WTC11 (cell line): ENCODE data around the gene RPL7L1. TPM values are rescaled to one million over a fixed set of nuclear protein-coding genes. Genes with fewer than 3 reads are reported as not detected.

ENCODE experiments used
- ATAC-seq: fragments of 200-7000 bp; cut with Tn5 transposase; 2 replicates; pipeline ENCODE4 v1.10.0; 2021; ENCODE audit warnings: mild to moderate bottlenecking, moderate library complexity
- CTCF ChIA-PET: fragments of 300-600 bp; sonication (Branson Sonifier 250); formaldehyde crosslinking; loops from one replicate; lab custom pipeline; 2021; ENCODE audit warnings: antibody characterized with exemption; lab: Charles Lee
- POLR2A ChIA-PET: fragments of 350-600 bp; sonication (Branson Sonifier 250); formaldehyde crosslinking; loops from one replicate; lab custom pipeline; 2021; ENCODE audit warnings: antibody characterized with exemption; lab: Charles Lee
- DNase-seq: peaks from one replicate; pipeline ENCODE4 v3.0.0; 2021; ENCODE audit warnings: low spot score
- H3K27ac Mint-ChIP-seq: 2 replicates; pipeline ENCODE4 v1.8.0; 2021; ENCODE audit warnings: mixed read lengths
- H3K27me3 Mint-ChIP-seq: 2 replicates; pipeline ENCODE4 v1.8.0; 2021; ENCODE audit warnings: low read depth, mild to moderate bottlenecking, moderate library complexity, mixed read lengths
- H3K36me3 Mint-ChIP-seq: 2 replicates; pipeline ENCODE4 v1.8.0; 2021; ENCODE audit warnings: mixed read lengths
- H3K4me1 Mint-ChIP-seq: 2 replicates; pipeline ENCODE4 v1.8.0; 2022; ENCODE audit warnings: mixed read lengths
- H3K4me3 Mint-ChIP-seq: 2 replicates; pipeline ENCODE4 v1.8.0; 2021; ENCODE audit warnings: mild to moderate bottlenecking, moderate library complexity, mixed read lengths
- H3K9me3 Mint-ChIP-seq: 2 replicates; pipeline ENCODE4 v1.8.0; 2021; ENCODE audit warnings: mixed read lengths
- E2F5 ChIP-seq: sonication (generic); formaldehyde crosslinking; IDR thresholded peaks from 2 replicates; pipeline ENCODE4 v1.8.1; 2022; ENCODE audit warnings: mild to moderate bottlenecking, moderate library complexity, missing genetic modification reagents
- ELF4 ChIP-seq: sonication (generic); formaldehyde crosslinking; IDR thresholded peaks from 2 replicates; pipeline ENCODE4 v1.8.1; 2022; ENCODE audit warnings: low read depth, mild to moderate bottlenecking, moderate library complexity, missing genetic modification reagents
- FOXK1 ChIP-seq: sonication (generic); formaldehyde crosslinking; IDR thresholded peaks from 2 replicates; pipeline ENCODE4 v1.8.0; 2022; ENCODE audit warnings: mild to moderate bottlenecking, moderate library complexity, missing genetic modification reagents
- IRF1 ChIP-seq: sonication (generic); formaldehyde crosslinking; IDR thresholded peaks from 2 replicates; pipeline ENCODE4 v1.8.0; 2023; ENCODE audit warnings: missing genetic modification reagents
- JUN ChIP-seq: sonication (generic); formaldehyde crosslinking; IDR thresholded peaks from 2 replicates; pipeline ENCODE4 v1.8.0; 2023; ENCODE audit warnings: mild to moderate bottlenecking, missing genetic modification reagents
- MXD4 ChIP-seq: fragments of 250-450 bp; sonication (Bioruptor Pico); IDR thresholded peaks from 2 replicates; pipeline ENCODE4 v1.8.0; 2021; ENCODE audit warnings: mild to moderate bottlenecking, moderate library complexity, borderline replicate concordance
- NFYB ChIP-seq: sonication (generic); formaldehyde crosslinking; conservative IDR thresholded peaks from 2 replicates; pipeline ENCODE4 v1.8.0; 2022; ENCODE audit warnings: low read depth, missing genetic modification reagents
- OVOL2 ChIP-seq: fragments of 250-450 bp; sonication (Bioruptor Pico); IDR thresholded peaks from 2 replicates; pipeline ENCODE4 v1.9.0; 2021; ENCODE audit warnings: mild to moderate bottlenecking, borderline replicate concordance
- PREB ChIP-seq: sonication (generic); formaldehyde crosslinking; IDR thresholded peaks from 2 replicates; pipeline ENCODE4 v1.8.1; 2022; ENCODE audit warnings: mild to moderate bottlenecking, missing genetic modification reagents, moderate library complexity, borderline replicate concordance
- PRRX2 ChIP-seq: fragments of 250-450 bp; sonication (Bioruptor Pico); IDR thresholded peaks from 2 replicates; pipeline ENCODE4 v1.8.0; 2021; ENCODE audit warnings: mild to moderate bottlenecking
- STAT6 ChIP-seq: sonication (generic); formaldehyde crosslinking; conservative IDR thresholded peaks from 2 replicates; pipeline ENCODE4 v1.8.1; 2023; ENCODE audit warnings: mild to moderate bottlenecking, low read depth, missing genetic modification reagents, moderate library complexity
- TEAD1 ChIP-seq: sonication (generic); formaldehyde crosslinking; IDR thresholded peaks from 2 replicates; pipeline ENCODE4 v1.8.0; 2022; ENCODE audit warnings: mild to moderate bottlenecking, missing genetic modification reagents
- ZMAT4 ChIP-seq: fragments of 250-450 bp; sonication (Bioruptor Pico); IDR thresholded peaks from 2 replicates; pipeline ENCODE4 v1.9.0; 2021; ENCODE audit warnings: mild to moderate bottlenecking
- ZNF281 ChIP-seq: sonication (generic); formaldehyde crosslinking; IDR thresholded peaks from 2 replicates; pipeline ENCODE4 v1.8.0; 2023; ENCODE audit warnings: mild to moderate bottlenecking, missing genetic modification reagents
- ZSCAN18 ChIP-seq: fragments of 250-450 bp; sonication (Bioruptor Pico); IDR thresholded peaks from 2 replicates; pipeline ENCODE4 v2.1.2; 2022; ENCODE audit warnings: mild to moderate bottlenecking, moderate library complexity
- total RNA-seq: library from RNA; stranded (reverse); gene quantifications from 3 replicates; pipeline ENCODE4 v1.2.3, GENCODE V29; 2021

Gene RPL7L1
- total RNA-seq, 1 experiment from 2014 or later = 107 TPM

- CTCF ChIA-PET = no interaction called here
- H3K27me3 Mint-ChIP-seq = no peaks in the 10 kb centered on the region
- DNase-seq = no peak
- H3K9me3 Mint-ChIP-seq = no peaks in the 10 kb centered on the region
- no peak overlapping the region; the same call in 1 of the 2 replicates for H3K27ac Mint-ChIP-seq
- no peak for TF ChIP-seq TEAD1 (CRISPR knock-in tag)
- no peak for TF ChIP-seq E2F5
- TF ChIP-seq PREB (CRISPR knock-in tag) = no peak
- TF ChIP-seq, all 79 proteins: peak for 0
- H3K4me1 Mint-ChIP-seq = no peaks in the 10 kb centered on the region
- no peak overlapping the region for H3K4me3 Mint-ChIP-seq
- ATAC-seq = no peak
- POLR2A ChIA-PET = no interaction called here
- peaks cover 45% of the 10 kb centered on the region for H3K36me3 Mint-ChIP-seq
Measured at GRCh38 chr6:42860481-42860880, 18.9 kb upstream of the RPL7L1 start.

- Mint-ChIP-seq H3K27ac (peak overlapping the region; percentile 33; the same call in 1 of the 2 replicates), H3K36me3 (peaks cover 36% of the 10 kb centered on the region), H3K27me3 (no peaks in the 10 kb centered on the region), H3K4me3 (no peak overlapping the region), H3K9me3 (no peaks in the 10 kb centered on the region), H3K4me1 (no peaks in the 10 kb centered on the region)
- TF ChIP-seq ELF4 (CRISPR knock-in tag) (no peak), FOXK1 (CRISPR knock-in tag) (no peak), ZMAT4 (CRISPR knock-in tag) (no peak), PRRX2 (CRISPR knock-in tag) (no peak)
- DNase-seq (no peak), ATAC-seq (no peak)
- ChIA-PET CTCF (interaction anchor here (1.6 kb wide), 1 partner anchor 203 kb away, joined by 4 read pairs; no protein-coding TSS in a partner anchor), POLR2A (no interaction called here)
Measured at GRCh38 chr6:42864602-42865001, 14.8 kb upstream of the RPL7L1 start.

GRCh38 chr6:42870145-42870936, 9.1 kb upstream of the RPL7L1 start:
- peaks cover 5% of the 10 kb centered on the region; the same call in 1 of the 2 replicates for H3K36me3 Mint-ChIP-seq

More at GRCh38 chr6:42870145-42870936, 9.1 kb upstream of the RPL7L1 start:
- Mint-ChIP-seq H3K4me3 (no peak overlapping the region), H3K4me1 (no peaks in the 10 kb centered on the region), H3K9me3 (no peaks in the 10 kb centered on the region)
- ChIA-PET POLR2A (no interaction called here), CTCF (no interaction called here)
- DNase-seq = no peak
- no peak for TF ChIP-seq PREB (CRISPR knock-in tag)
- no peak for TF ChIP-seq JUN (CRISPR knock-in tag)
- TF ChIP-seq MXD4 (CRISPR knock-in tag) = no peak
- TF ChIP-seq NFYB (CRISPR knock-in tag) = no peak
- no peak for TF ChIP-seq ZMAT4 (CRISPR knock-in tag)
- TF ChIP-seq ZNF281 (CRISPR knock-in tag) = no peak
- no peak for TF ChIP-seq STAT6 (CRISPR knock-in tag)
- no peak for TF ChIP-seq IRF1 (CRISPR knock-in tag)
- TF ChIP-seq ZSCAN18 (CRISPR knock-in tag) = no peak
- TF ChIP-seq OVOL2 (CRISPR knock-in tag) = no peak
- no peak for TF ChIP-seq ELF4 (CRISPR knock-in tag)
- TF ChIP-seq, all 79 proteins: peak for 0
- Mint-ChIP-seq H3K27ac (peak overlapping the region; percentile 76), H3K27me3 (no peaks in the 10 kb centered on the region)
- no peak for ATAC-seq
